Lower lobe of right lung (tissue), 2 donors: ENCODE measurements around the gene PRKN. TPM values are rescaled to one million over a fixed set of nuclear protein-coding genes. Genes with fewer than 3 reads are reported as not detected.

ENCODE experiments used
- ATAC-seq, 2 donors: fragments of 200-7000 bp; cut with Tn5 transposase; one replicate each; pipeline ENCODE4 v1.9.1; 2020 to 2022; ENCODE audit warnings: mild to moderate bottlenecking in 2 of 2, moderate library complexity in 2 of 2
- DNase-seq: peaks from one replicate; pipeline ENCODE4 v3.0.0-alpha.2; 2020
- H3K27ac ChIP-seq: fragments of 200-600 bp; one replicate; pipeline ENCODE4 v1.8.0; 2022
- H3K27me3 ChIP-seq: fragments of 200-600 bp; one replicate; pipeline ENCODE4 v1.8.0; 2022; ENCODE audit warnings: low read depth
- H3K36me3 ChIP-seq: fragments of 200-600 bp; one replicate; pipeline ENCODE4 v1.8.0; 2022; ENCODE audit warnings: mild to moderate bottlenecking
- H3K4me1 ChIP-seq: fragments of 200-600 bp; one replicate; pipeline ENCODE4 v1.8.0; 2022
- H3K4me3 ChIP-seq: fragments of 200-600 bp; one replicate; pipeline ENCODE4 v1.8.0; 2022; ENCODE audit warnings: mild to moderate bottlenecking
- H3K9me3 ChIP-seq: fragments of 200-600 bp; one replicate; pipeline ENCODE4 v1.8.0; 2022
- intact Hi-C: fragments of 100-400 bp; cut with DNase I; formaldehyde crosslinking; loops from one replicate; pipeline ENCODE4 v1.11.0; 2022
- total RNA-seq: library from RNA; stranded (reverse); fragmentation: NEBNext Ultra II Directional; extraction: Animal tissue kit (Norgen Biotek cat#: 25700); gene quantifications from one replicate; pipeline ENCODE4 v1.2.1, GENCODE V29; 2021
- TF ChIP-seq, protein P1 (sequence below): fragments of 200-600 bp; IDR thresholded peaks from one replicate; pipeline ENCODE4 v1.8.0; 2022; ENCODE audit warnings: antibody characterized with exemption, mild to moderate bottlenecking
- donor health status: DM: no; HTN: yes; CAD: no; lungs with severe emphysema.

PRKN gene
- total RNA-seq, 1 donor from 2014 or later = 6.1 TPM

DNA sequence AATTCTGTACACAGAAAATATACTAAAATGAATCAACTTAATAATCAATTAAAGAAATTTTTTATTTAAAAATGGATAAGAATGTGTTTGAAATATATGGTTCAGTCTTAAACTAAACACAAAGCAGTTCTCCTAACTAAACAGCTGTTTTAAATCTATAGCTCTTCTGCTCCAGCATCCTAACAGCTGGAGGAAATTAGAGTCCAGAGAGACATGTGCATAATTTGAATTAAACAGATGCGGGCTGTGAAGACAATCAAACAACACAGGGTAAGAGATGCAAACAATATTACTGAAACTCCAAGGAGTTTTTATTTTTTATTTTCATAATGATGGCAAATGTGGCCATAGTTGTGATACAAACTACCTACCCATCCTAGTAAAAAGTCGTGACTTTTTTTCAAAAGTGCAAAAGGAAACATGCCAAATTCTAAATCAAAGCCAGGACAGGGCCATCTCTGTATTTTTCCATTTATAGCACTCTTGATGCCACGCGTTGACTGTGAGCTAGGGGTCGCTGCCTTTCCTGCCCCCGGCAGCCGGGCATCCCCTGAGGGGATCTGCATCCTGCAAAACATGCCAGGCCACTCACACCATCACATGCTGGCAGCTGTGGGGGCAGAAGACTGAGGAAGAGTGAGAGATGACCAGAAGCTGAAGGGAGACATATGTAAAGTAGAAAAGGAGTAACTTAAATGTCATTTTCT, 310.6 kb downstream of the PRKN start:
- Histone ChIP-seq H3K4me1 (no peaks in the 10 kb centered on the region), H3K27ac (no peak overlapping the region), H3K9me3 (no peaks in the 10 kb centered on the region), H3K4me3 (no peak overlapping the region), H3K36me3 (no peaks in the 10 kb centered on the region), H3K27me3 (no peaks in the 10 kb centered on the region)
- TF ChIP-seq, protein P1, sequence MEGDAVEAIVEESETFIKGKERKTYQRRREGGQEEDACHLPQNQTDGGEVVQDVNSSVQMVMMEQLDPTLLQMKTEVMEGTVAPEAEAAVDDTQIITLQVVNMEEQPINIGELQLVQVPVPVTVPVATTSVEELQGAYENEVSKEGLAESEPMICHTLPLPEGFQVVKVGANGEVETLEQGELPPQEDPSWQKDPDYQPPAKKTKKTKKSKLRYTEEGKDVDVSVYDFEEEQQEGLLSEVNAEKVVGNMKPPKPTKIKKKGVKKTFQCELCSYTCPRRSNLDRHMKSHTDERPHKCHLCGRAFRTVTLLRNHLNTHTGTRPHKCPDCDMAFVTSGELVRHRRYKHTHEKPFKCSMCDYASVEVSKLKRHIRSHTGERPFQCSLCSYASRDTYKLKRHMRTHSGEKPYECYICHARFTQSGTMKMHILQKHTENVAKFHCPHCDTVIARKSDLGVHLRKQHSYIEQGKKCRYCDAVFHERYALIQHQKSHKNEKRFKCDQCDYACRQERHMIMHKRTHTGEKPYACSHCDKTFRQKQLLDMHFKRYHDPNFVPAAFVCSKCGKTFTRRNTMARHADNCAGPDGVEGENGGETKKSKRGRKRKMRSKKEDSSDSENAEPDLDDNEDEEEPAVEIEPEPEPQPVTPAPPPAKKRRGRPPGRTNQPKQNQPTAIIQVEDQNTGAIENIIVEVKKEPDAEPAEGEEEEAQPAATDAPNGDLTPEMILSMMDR = no peak
- intact Hi-C loops = no loop called here
- DNase-seq (no peak), ATAC-seq (no peak)

DNA sequence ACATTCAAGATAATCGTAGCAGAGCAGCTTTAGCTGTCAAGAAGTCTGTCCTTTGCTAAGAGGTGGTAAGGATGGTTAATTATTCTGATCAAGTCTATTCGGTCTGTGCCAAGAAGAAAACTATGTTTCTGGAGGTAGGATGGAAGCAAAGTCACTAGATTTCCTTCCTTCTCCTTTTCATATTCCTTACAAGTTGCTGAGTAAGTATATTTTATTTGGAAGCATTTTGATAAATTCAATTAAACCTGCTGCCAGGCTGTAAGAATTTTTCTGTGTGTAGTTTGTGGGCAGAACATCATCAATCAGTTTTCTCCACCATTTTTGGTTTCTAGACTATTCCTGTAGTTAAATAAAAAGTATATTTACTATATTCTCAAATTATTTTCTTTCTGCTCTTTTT, 311.3 kb downstream of the PRKN start:
- Histone ChIP-seq H3K9me3 (no peaks in the 10 kb centered on the region), H3K4me3 (no peak overlapping the region), H3K36me3 (no peaks in the 10 kb centered on the region), H3K27ac (no peak overlapping the region), H3K4me1 (no peaks in the 10 kb centered on the region), H3K27me3 (no peaks in the 10 kb centered on the region)
- ATAC-seq (no peak), DNase-seq (no peak)
- intact Hi-C loops = no loop called here
- TF ChIP-seq, protein P1 = no peak

DNA sequence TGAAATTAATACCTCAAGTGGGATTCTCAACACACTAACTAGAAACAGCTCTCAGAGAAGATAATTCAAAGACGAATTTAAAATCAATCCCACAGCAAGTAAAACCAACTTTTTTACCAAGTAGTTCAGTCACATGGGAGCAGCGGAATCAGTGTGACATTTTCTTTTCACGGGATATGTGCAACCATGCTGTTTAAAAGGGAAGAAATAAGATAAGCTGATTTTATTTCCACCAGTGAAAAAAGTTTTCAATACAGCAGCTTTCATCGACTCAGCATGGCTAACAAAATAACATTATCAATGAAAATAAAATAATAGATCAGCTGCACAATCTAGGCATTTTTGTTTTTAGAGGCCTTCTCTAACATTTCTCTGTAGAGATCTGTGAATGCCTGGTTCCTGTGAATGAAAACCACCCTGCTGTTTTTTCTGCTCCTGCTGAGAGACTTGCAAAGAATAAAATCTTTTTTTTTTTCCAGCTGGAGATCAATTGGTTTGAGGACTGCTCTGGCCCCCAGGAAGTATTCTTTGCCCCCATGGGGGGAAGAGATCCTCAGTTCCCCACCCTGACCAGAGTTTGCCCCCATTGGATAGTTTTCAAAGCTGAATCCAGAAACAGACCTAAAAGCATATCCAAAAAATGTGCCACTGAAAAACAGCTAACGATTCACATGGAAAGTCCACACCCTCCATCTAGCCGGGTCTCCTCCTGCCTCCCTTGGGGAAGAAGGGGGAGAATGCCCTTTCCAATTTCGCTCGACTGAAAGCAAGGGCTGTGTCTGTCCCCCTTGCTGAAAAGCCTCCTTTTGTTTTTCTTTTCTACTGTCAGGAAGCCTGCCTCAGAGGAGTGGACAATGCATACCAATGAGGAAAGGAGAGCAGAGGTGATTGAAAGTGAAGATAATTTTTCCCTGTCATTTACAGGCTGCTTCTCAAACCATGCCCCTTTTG, 317.6 kb downstream of the PRKN start:
- DNase-seq (no peak), ATAC-seq (no peak)
- TF ChIP-seq, protein P1 = no peak
- H3K36me3 ChIP-seq = no peaks in the 10 kb centered on the region
- intact Hi-C loops = no loop called here
- no peaks in the 10 kb centered on the region for H3K9me3 ChIP-seq
- no peaks in the 10 kb centered on the region for H3K4me1 ChIP-seq
- no peaks in the 10 kb centered on the region for H3K27me3 ChIP-seq
- no peak overlapping the region for H3K27ac ChIP-seq
- H3K4me3 ChIP-seq = no peak overlapping the region

DNA sequence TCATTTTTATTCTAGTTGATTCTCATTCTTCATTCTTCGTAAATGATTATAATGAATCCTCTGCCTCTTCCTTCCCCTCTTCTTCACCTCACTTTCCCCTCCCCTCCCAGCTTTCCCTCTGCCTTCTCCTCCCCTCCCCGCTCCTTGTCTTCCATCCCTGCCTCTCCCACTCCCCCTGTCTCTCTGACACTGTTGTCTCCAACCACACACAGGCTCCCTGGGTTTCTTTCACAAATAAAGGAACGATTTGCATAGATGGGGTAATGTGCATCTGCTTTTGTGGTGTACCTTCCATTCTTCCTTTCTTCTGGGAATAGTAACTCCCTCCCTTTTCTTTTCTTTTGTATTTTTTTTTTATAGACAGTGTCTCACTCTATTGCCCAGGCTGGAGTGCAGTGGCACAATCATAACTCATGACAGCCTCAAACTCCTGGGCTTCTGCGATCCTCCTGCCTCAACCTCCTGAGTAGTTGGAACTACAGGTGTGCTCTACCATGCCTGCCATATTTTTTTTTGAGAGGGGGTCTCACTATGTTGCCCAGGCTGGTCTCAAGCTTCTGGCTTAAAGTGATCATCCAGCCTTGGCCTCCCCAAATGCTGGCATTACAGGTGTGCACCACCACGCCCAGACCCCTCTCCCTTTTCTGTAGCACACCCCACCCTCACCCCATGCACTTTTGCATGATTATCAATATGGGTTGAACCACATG, 318.6 kb downstream of the PRKN start:
- Histone ChIP-seq H3K36me3 (no peaks in the 10 kb centered on the region), H3K9me3 (no peaks in the 10 kb centered on the region), H3K27ac (no peak overlapping the region), H3K4me3 (no peak overlapping the region), H3K27me3 (no peaks in the 10 kb centered on the region), H3K4me1 (no peaks in the 10 kb centered on the region)
- TF ChIP-seq, protein P1 = no peak
- ATAC-seq = no peak
- no peak for DNase-seq
- intact Hi-C loops = no loop called here

DNA sequence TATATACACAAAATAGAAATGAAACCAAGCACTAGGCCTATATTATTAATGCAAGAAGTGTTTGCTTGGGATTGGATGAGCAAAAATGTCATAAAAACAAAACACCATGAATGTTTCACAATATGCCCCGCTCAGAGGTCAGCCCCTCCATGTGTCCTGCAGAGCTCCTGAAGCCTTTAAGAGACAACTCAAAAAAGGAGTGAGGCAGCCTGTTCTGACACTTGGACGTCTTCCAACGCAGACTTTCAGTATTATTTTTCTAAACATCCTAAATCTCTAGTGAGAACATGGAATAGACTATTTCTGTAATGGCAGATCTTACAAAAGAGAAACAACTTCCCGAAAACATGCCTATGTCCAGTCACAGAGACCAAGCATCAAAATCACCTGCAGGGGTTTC, 322.6 kb downstream of the PRKN start:
- no peak overlapping the region for H3K27ac ChIP-seq
- ATAC-seq (no peak), DNase-seq (no peak)
- intact Hi-C loops = no loop called here
- H3K4me1 ChIP-seq = no peaks in the 10 kb centered on the region
- no peaks in the 10 kb centered on the region for H3K27me3 ChIP-seq
- no peak overlapping the region for H3K4me3 ChIP-seq
- no peaks in the 10 kb centered on the region for H3K9me3 ChIP-seq
- TF ChIP-seq, protein P1 = no peak
- H3K36me3 ChIP-seq = no peaks in the 10 kb centered on the region
